Measurements from ENCODE around the gene DHRS11.
A peak's percentile ranks its signal among the peaks of the same experiment; 100 is the strongest.

DHRS11 gene

DNA sequence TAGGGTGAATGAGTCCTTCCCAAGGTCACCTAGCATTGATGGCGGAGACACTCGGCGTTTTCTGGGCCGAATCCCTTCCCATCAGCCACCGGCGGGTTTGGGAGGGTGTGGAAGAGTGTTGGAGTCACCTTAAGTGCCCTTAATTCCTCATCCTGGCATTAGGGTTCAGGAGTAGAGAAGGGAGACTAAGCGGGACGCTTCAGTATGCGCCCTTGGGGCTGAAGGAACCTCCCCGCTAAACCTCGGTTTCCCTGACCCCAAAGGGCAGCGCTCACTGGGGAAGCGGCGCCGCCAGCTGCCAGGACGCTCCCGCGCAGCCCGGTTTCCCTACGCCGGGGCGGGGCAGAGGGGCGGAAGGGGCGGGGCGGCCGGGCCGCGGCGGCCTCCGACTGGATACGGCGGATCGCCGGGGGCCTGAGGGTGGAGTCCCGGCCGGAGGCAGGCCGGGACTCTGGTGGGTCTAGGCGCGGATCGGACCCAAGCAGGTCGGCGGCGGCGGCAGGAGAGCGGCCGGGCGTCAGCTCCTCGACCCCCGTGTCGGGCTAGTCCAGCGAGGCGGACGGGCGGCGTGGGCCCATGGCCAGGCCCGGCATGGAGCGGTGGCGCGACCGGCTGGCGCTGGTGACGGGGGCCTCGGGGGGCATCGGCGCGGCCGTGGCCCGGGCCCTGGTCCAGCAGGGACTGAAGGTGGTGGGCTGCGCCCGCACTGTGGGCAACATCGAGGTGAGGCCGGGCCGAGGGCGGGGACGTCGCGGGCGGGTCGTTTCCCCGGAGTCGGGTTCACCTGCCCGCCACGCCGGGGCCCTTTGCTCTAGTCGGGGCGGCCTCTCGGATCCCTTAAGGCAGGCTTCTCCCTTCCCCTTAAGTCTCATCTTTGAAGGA, at the start of gene DHRS11:
Gene DHRS11 (plus strand): TSS at position 446 of the 882 bp plus-strand sequence. CDS start 131 bp downstream, at position 577.
- DNase-seq (ENCODE audit: low spot score) = peak; percentile 73

DNA sequence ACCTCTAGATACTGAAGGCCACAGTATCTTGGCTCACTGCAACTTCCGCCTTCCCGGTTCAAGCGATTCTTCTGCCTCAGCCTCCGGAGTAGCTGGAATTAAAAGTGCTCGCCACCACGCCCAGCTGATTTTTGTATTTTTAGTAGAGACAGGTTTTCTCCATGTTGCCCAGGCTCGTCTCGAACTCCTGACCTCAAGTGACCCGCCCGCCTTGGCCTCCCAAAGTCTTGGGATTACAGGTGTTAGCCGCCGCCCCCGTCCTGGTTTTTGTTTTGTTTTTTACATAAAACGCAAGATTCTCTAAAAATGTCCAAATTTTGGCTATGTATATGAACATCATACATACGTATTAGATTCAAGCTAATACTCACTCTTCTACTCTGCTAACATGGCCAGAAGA, 48.9 kb upstream of the DHRS11 start:
- no peak for DNase-seq (ENCODE audit: low spot score)

DNA sequence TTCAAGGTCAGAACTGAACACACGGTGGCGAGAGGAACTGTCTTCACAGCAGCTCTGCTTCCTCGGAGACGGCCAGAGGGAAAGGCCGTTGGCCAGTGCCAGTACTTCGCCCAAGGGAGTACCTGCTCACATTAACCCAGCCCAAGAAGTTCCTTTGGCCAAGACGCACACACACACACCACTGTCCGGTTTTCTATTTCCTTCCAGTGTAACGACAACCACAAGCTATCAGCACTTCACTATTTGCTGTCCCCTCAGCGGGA, 47.7 kb upstream of the DHRS11 start:
- no peak for DNase-seq (ENCODE audit: low spot score)

GRCh38 chr17:36544307-36545076, 47.2 kb upstream of the DHRS11 start, which contains the start of gene GGNBP2:
TSS of gene GGNBP2 (plus strand) at chr17:36544919. CDS start at chr17:36545725, 806 bp downstream.
- DNase-seq (ENCODE audit: low spot score) = peak; percentile 89

DNA sequence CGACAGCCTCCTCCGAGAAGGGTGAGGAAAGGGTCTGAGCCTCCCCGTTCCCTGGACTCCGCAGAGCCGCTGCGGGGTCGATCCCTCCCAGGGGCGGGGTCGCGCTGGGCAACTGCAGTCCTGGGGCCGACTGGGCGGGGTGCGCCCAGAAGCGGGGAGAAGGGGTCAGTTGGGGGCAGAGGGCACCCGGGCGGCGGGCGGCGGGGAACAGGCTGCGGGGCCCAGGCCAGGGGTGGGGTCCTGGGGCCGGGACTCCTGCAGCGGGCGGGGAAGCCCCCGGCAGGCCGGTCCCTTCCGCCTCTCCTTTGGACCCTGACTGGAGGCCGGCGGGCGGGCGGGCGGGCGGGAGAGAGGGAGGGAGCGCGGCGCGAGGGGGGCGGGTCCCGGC, 46.6 kb upstream of the DHRS11 start:
- DNase-seq (ENCODE audit: low spot score) = no peak

GRCh38 chr17:36545465-36546417, 45.9 kb upstream of the DHRS11 start:
- peak; percentile 96 for DNase-seq (ENCODE audit: low spot score)

- no peak for DNase-seq (ENCODE audit: low spot score)
Measured at GRCh38 chr17:36546418-36547093, 45.1 kb upstream of the DHRS11 start.

DNA sequence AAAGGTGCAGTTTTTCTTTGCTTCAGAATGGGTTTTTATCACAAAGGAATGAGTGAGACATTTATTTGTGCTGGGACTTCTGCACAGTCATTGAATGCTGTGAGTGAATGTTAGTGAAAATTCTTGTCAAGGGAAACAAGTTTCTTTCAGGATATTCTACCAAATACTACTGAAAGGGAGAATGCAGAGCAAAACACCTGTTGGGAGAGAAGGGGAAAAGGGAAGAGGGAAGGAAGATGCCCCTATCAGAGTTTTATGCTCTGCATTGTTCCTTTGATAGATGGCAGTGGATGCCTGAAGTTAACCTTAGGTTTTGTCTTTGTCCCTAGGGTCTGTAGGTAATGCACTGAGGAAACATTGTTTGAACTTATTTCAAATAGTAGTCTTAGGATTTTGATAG, 43.9 kb upstream of the DHRS11 start:
- DNase-seq (ENCODE audit: low spot score) = no peak

DNA sequence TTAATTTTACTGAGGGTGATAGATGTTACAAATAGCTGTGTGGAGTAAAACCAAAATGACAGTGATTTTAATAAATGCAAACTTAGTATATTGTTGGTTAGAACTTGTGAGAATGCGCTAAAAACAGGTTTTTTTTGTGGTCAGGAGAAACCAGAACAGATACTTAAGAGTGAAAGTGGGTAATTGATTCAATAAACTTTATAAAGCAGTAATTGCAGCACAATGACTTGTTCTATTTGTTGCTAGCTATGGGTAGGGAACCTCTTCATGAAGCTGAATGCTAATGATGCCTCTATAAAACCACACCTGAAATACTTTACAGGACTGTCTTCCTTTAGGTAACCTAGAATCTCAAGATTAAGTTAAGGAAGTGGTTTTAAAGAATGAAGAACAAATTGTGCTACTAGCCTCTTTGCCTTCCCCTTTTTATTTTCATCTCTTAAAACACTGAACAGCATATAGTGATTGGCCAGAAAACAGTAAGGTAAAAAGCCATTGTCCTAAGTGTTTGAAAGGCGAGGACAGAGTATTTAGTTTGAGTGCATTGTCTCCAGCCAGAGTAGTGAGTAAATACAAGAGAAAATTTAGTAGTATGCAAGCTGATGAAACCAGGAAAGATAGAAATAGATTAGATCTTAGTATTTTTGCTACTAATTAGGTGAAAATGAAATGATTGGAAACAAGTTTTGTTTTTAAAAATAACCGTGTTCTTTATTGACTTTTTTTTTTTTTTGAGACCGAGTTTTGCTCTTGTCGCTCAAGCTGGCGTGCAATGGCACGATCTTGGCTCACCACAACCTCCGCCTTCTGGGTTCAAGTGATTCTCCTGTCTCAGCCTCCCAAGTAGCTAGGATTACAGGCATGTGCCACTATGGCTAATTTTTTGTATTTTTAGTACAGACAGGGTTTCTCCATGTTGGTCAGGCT, 40.9 kb upstream of the DHRS11 start:
- no peak for DNase-seq (ENCODE audit: low spot score)

DNA sequence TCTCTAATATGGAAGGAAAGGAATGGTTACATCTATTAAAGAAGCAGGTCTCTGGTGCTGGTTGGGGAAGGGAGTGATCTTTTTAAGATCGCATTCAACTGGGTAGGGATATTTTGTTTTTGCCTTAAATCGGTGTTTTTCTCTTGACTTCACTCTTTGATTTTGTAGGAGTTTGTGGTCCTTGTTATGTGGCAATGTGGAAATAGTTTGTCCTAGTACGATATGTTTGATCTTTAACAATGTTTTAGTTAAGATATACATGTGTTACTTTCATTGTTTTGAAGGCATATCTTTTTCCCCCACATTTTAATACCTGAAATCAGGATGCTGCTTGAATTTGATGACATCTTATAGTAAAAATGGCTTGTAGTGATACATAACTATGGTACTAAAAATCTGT, 38.2 kb upstream of the DHRS11 start:
- no peak for DNase-seq (ENCODE audit: low spot score)

GRCh38 chr17:36566081-36566480, 25.6 kb upstream of the DHRS11 start:
- DNase-seq (ENCODE audit: low spot score) = no peak

GRCh38 chr17:36575028-36575427, 16.7 kb upstream of the DHRS11 start:
- DNase-seq (ENCODE audit: low spot score) = no peak

DNA sequence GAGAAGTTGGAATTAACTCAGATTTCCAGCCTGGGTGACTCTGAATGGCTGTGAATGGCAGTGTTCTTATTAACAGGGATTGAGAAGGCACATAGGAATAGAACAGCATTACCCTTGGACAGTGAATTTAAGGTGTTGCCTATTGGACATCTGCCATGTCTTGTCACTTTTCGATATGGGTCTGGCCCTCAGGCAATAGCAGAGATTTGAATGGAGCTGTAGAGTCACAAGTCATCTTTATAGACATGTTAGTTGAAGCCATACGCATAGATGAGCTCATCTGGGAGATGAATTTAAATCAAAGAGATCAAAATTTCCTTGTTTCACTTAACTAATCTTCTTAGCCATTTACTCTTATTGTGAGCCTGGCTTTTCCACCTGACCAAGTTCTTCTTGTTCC, 14.9 kb upstream of the DHRS11 start:
- DNase-seq (ENCODE audit: low spot score) = no peak

DNA sequence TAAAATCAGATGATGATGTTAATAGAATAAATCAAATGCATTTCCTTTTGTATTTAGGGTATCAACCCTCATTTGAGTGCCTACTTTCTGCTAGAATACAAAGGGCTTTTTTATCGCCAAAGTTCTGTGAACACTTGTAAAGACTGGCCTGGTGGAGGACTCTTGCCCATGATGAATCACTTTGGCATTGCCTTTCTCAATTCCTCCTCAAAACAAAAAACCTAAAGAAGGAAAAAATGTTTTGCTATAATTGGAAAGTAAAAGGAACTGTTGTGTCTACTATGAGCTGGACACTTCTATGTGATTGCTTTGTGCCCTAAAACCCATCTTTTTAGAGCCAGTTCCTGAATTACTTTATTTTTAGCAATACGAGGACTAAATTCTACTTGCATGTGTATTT, 13.0 kb upstream of the DHRS11 start:
- DNase-seq (ENCODE audit: low spot score) = no peak

DNA sequence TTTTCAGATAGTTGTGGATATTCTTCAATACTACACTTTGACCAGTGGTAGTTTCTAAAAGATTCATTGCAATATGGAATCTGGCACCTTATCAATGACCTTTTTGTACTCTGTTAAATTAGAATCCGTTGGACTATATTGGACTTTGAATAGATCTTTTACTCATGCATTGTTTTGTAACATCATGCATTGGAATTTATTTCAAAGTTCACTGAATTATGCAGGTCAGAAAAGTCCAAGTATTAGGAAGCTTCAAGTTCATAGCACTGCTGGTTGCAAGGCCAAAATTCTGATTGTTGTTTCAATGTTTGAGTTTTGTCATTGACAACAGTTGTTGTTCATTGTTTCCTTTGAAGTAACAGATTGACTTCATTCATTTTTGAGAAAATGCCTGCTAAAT, 7.9 kb upstream of the DHRS11 start:
- DNase-seq (ENCODE audit: low spot score) = no peak

- DNase-seq (ENCODE audit: low spot score) = no peak
Measured at GRCh38 chr17:36586138-36586537, 5.5 kb upstream of the DHRS11 start.

- DNase-seq (ENCODE audit: low spot score) = no peak
Measured at GRCh38 chr17:36590082-36590481, 1.6 kb upstream of the DHRS11 start.

- peak; percentile 43 for DNase-seq (ENCODE audit: low spot score)
Measured at GRCh38 chr17:36592316-36592715, 637 bp downstream of the DHRS11 start.

GRCh38 chr17:36592716-36593321, 1.1 kb downstream of the DHRS11 start:
- DNase-seq (ENCODE audit: low spot score) = peak; percentile 10

DNA sequence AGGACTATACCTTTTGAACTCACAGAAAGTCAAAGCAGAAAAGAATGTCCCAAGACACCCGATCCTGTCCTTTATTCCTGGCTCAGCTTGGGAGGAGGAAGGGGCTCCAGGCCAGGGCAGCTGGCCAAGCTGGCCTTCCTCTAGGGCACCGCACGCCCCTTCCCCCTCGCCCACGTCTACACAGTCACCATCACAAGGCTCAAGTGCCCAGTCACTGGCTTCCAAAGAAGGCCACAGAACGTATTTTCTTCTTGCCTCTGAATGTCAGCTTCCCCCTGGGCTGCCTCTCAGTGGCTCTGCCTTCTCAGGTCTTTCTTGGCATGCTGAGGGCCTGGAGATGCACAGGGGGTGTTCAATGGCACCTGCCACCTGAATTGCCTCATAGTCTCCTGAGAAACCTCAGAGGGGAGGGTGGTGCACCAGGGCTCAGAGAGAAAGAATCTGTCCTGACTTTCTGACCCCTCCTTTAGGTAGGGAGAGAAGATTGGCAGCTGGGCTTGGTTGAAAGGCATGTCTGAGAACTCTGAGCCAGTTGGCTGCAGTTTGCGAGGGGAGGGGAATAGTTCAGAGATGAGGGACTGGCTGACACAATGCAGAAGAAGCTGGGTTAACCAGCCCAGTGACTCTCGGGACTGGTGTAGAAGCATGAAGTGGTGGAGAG, 2.1 kb downstream of the DHRS11 start:
- DNase-seq (ENCODE audit: low spot score) = no peak

All from SW480 (cell line).